Fibroblast of skin of right biceps (primary cell): Measurements from ENCODE around the gene SOD3.
A peak's percentile ranks its signal among the peaks of the same experiment; 100 is the strongest.

Source experiments
- DNase-seq: peaks from one replicate; pipeline ENCODE4 v3.0.0-alpha.2; 2013

SOD3 gene

GRCh38 chr4:24794916-24795665 lies at the start of gene SOD3:
TSS of gene SOD3 (plus strand) at chr4:24795573. CDS start at chr4:24799522, 3,949 bp downstream.
- peak; percentile 77 for DNase-seq

GRCh38 chr4:24747234-24747975 lies 48.0 kb upstream of the SOD3 start:
- DNase-seq, result no peak

GRCh38 chr4:24748023-24748422 lies 47.4 kb upstream of the SOD3 start:
- DNase-seq, result no peak

- DNase-seq, result no peak
These were observed 46.5 kb upstream of the SOD3 start for GRCh38 chr4:24748758-24749350.

GRCh38 chr4:24750106-24750505 lies 45.3 kb upstream of the SOD3 start:
- DNase-seq, result no peak

GRCh38 chr4:24751926-24752539 lies 43.3 kb upstream of the SOD3 start:
- no peak for DNase-seq

GRCh38 chr4:24753519-24753918 lies 41.9 kb upstream of the SOD3 start:
- DNase-seq, result peak; percentile 42

- no peak for DNase-seq
These were observed 40.8 kb upstream of the SOD3 start for GRCh38 chr4:24754571-24754970.

- DNase-seq, result peak; percentile 82
These were observed 31.6 kb upstream of the SOD3 start for GRCh38 chr4:24763631-24764297.

- no peak for DNase-seq
These were observed 31.0 kb upstream of the SOD3 start for GRCh38 chr4:24764345-24764744.

GRCh38 chr4:24765376-24765988 lies 29.9 kb upstream of the SOD3 start:
- DNase-seq, result peak; percentile 56

GRCh38 chr4:24768006-24768405 lies 27.4 kb upstream of the SOD3 start:
- no peak for DNase-seq

GRCh38 chr4:24768604-24769003 lies 26.8 kb upstream of the SOD3 start:
- DNase-seq, result no peak

- DNase-seq, result no peak
These were observed 25.8 kb upstream of the SOD3 start for GRCh38 chr4:24769571-24769970.

- DNase-seq, result peak; percentile 97
These were observed 25.3 kb upstream of the SOD3 start for GRCh38 chr4:24770032-24770584.

- DNase-seq, result no peak
These were observed 24.7 kb upstream of the SOD3 start for GRCh38 chr4:24770667-24771066.

- DNase-seq, result peak; percentile 64
These were observed 24.1 kb upstream of the SOD3 start for GRCh38 chr4:24771241-24771640.

- DNase-seq, result no peak
These were observed 23.2 kb upstream of the SOD3 start for GRCh38 chr4:24772061-24772705.

GRCh38 chr4:24772952-24773351 lies 22.4 kb upstream of the SOD3 start:
- DNase-seq, result no peak

- no peak for DNase-seq
These were observed 20.9 kb upstream of the SOD3 start for GRCh38 chr4:24774452-24774851.

- peak; percentile 78 for DNase-seq
These were observed 20.3 kb upstream of the SOD3 start for GRCh38 chr4:24775032-24775605.
